Measurements from ENCODE around the gene B3GNT3. TPM values are rescaled to one million over a fixed set of nuclear protein-coding genes. Genes with fewer than 3 reads are reported as not detected.

B3GNT3 gene
- total RNA-seq, 1 experiment from 2014 or later, result 22.2 TPM

DNA sequence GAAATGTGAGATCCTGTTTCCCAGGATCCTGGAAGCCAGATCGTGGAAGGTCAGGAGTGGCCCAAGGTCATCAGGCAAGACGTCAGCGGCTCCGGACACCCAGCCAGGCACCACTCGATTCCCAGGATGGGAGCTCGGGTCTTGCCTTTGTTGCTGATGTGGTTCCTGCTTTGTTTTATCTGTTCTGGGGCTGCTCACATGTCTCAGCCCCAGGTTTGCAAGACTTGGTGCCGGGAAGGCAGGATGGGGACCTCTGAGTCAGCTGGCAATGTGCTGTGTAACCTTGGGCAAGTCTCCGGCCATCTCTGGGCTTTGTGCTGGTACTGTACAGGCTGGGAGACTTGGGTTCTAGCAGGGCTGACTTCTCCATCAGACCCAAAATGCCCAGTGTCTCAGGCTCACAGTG, 45.0 kb upstream of the B3GNT3 start (continued):
- TF ChIP-seq, protein P1, sequence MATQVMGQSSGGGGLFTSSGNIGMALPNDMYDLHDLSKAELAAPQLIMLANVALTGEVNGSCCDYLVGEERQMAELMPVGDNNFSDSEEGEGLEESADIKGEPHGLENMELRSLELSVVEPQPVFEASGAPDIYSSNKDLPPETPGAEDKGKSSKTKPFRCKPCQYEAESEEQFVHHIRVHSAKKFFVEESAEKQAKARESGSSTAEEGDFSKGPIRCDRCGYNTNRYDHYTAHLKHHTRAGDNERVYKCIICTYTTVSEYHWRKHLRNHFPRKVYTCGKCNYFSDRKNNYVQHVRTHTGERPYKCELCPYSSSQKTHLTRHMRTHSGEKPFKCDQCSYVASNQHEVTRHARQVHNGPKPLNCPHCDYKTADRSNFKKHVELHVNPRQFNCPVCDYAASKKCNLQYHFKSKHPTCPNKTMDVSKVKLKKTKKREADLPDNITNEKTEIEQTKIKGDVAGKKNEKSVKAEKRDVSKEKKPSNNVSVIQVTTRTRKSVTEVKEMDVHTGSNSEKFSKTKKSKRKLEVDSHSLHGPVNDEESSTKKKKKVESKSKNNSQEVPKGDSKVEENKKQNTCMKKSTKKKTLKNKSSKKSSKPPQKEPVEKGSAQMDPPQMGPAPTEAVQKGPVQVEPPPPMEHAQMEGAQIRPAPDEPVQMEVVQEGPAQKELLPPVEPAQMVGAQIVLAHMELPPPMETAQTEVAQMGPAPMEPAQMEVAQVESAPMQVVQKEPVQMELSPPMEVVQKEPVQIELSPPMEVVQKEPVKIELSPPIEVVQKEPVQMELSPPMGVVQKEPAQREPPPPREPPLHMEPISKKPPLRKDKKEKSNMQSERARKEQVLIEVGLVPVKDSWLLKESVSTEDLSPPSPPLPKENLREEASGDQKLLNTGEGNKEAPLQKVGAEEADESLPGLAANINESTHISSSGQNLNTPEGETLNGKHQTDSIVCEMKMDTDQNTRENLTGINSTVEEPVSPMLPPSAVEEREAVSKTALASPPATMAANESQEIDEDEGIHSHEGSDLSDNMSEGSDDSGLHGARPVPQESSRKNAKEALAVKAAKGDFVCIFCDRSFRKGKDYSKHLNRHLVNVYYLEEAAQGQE (IDR thresholded peaks at IDR 0.05; ENCODE audit: low read depth), result no peak

DNA sequence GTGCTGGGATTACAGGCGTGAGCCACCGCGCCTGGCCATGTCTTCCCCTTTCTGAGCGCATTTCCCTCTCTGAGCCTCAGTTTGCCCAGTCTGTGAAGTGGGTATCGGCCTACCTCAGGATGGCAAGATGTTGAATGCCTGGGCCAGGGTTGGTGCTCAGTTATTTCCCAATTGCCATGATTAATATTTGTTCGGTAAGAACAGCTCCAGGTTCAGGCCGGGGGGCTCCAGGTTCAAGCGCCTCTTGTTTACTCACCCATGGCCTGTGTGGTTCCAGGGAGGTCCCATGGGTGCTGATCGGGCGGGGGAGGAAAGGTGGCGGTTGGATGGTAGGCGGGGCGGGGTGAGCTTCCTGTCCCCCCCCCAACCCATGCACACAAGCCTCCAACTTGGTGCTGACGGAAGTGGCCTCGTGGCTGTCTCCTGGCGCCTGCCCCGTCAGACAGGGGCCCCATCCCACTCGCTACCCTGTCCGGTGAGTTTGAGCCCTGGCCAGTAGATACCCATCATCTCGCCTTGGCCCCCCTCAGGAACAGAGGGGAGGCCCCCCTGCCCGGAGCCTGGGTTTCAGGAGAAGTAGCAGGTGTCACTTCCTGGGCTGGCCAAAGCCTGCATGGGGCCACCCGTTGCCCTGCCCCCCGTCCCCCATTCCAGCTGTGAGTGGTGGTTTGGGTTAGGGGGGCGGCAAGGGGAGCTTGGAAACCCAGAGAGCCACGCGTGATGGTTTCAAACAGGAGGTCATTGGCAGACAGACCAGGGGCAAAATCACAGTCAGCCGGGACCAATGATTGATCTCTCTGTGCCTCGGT, 43.6 kb upstream of the B3GNT3 start, which contains the start of gene FCHO1:
TSS of gene FCHO1 (plus strand) at position 375 of the 809 bp plus-strand sequence. CDS start 3,688 bp downstream, outside the sequence.
- Histone ChIP-seq H3K27ac (ENCODE audit: low read depth, low read length) (no peak within 1 kb of the TSS), H3K9me3 (ENCODE audit: control insufficient read depth in 1 of 2, insufficient read depth in 1 of 2, low read depth in 1 of 2, low read length in 2 of 2) (no peaks in the 10 kb centered on the region), H3K9ac (ENCODE audit: low read length) (no peak within 1 kb of the TSS), H3K4me3 (replicated peaks in 1 of 2; ENCODE audit: low read depth in 1 of 2, low read length in 2 of 2) (no peak within 1 kb of the TSS), H3K36me3 (ENCODE audit: control insufficient read depth in 1 of 2, insufficient read depth in 2 of 2, low read length in 2 of 2) (no peaks in the 10 kb centered on the region), H4K20me1 (ENCODE audit: insufficient read depth) (no peaks in the 10 kb centered on the region), H3K27me3 (ENCODE audit: insufficient read depth, low read length) (no peaks in the 10 kb centered on the region), H2AFZ (ENCODE audit: low read depth, low read length, poor library complexity, severe bottlenecking) (no peak within 1 kb of the TSS), H3K79me2 (ENCODE audit: insufficient read depth, low read length) (no peaks in the 10 kb centered on the region), H3K4me2 (ENCODE audit: low read length) (no peak within 1 kb of the TSS), H3K4me1 (ENCODE audit: control insufficient read depth in 1 of 2, insufficient read depth in 2 of 2, low read length in 2 of 2) (peaks cover 3 to 18% of the 10 kb centered on the region in 2 experiments; a peak in 3 of 4 replicates), H3K9me2 (ENCODE audit: insufficient read depth) (no peaks in the 10 kb centered on the region)
- intact Hi-C loops (cut with micrococcal nuclease), result no loop called here
- ChIA-PET POLR2A (interaction anchor here (0.6 kb wide), 1 partner anchor 262 kb away, joined by 3 read pairs; no protein-coding TSS in a partner anchor), CTCF (no interaction called here), RAD21 (ENCODE audit: low non-redundant PET in 1 of 2, low total read pairs in 2 of 2, uncharacterized antibody in 2 of 2, unreplicated experiment in 2 of 2) (no interaction called here)
- no TSS peak for BruUV-seq (replicated peaks)
- TF ChIP-seq POLR2A (IDR thresholded peaks at IDR 0.05; ENCODE audit: borderline replicate concordance, extremely low read depth, insufficient read depth, insufficient read length), result no peak
- ATAC-seq (no peak), DNase-seq (ENCODE audit: low read depth, low spot score) (no peak)

Measured in HCT116 (cell line).